ENCODE data around the gene MAPK7.
"Not testable (repeated sequence)": the region's sequence is repeated elsewhere in the genome, so short reads cannot be mapped to it uniquely, and the experiment has no call there.

MAPK7 gene

GRCh38 chr17:19342611-19343255 is 35.6 kb upstream of the MAPK7 start:
- DNase-seq: no peak

GRCh38 chr17:19343256-19343630 is 35.1 kb upstream of the MAPK7 start:
- no peak for DNase-seq

GRCh38 chr17:19343671-19344151 is 34.6 kb upstream of the MAPK7 start:
- no peak for DNase-seq

- DNase-seq: no peak
Observed at GRCh38 chr17:19344311-19345066, 33.8 kb upstream of the MAPK7 start.

GRCh38 chr17:19345067-19345460 is 33.2 kb upstream of the MAPK7 start:
- no peak for DNase-seq

- no peak for DNase-seq
Observed at GRCh38 chr17:19345486-19346350, 32.6 kb upstream of the MAPK7 start.

- DNase-seq: peak in 6 of 56 donors; percentile 38 to 63 (median 56)
Observed at GRCh38 chr17:19346351-19347255, 31.7 kb upstream of the MAPK7 start.

GRCh38 chr17:19347323-19348080 is 30.8 kb upstream of the MAPK7 start:
- no peak for DNase-seq

GRCh38 chr17:19348081-19348650 is 30.1 kb upstream of the MAPK7 start:
- no peak for DNase-seq

- no peak for DNase-seq
Observed at GRCh38 chr17:19348806-19349205, 29.5 kb upstream of the MAPK7 start.

GRCh38 chr17:19353401-19353800 is 24.9 kb upstream of the MAPK7 start:
- DNase-seq: not testable (repeated sequence)

GRCh38 chr17:19354748-19355147 is 23.6 kb upstream of the MAPK7 start:
- DNase-seq: no peak

GRCh38 chr17:19357351-19357750 is 20.9 kb upstream of the MAPK7 start:
- no peak for DNase-seq

GRCh38 chr17:19357761-19358160 is 20.5 kb upstream of the MAPK7 start:
- no peak for DNase-seq

GRCh38 chr17:19359151-19359550 is 19.1 kb upstream of the MAPK7 start:
- no peak for DNase-seq

- no peak for DNase-seq
Observed at GRCh38 chr17:19359856-19360255, 18.4 kb upstream of the MAPK7 start.

GRCh38 chr17:19360772-19361171 is 17.5 kb upstream of the MAPK7 start:
- no peak for DNase-seq

- peak in 6 of 56 donors; percentile 18 to 47 (median 37) for DNase-seq
Observed at GRCh38 chr17:19361326-19361725, 17.0 kb upstream of the MAPK7 start.

- DNase-seq: no peak
Observed at GRCh38 chr17:19361944-19362276, 16.4 kb upstream of the MAPK7 start.
